ENCODE results near the gene GALNT2.

The GALNT2 gene

DNA sequence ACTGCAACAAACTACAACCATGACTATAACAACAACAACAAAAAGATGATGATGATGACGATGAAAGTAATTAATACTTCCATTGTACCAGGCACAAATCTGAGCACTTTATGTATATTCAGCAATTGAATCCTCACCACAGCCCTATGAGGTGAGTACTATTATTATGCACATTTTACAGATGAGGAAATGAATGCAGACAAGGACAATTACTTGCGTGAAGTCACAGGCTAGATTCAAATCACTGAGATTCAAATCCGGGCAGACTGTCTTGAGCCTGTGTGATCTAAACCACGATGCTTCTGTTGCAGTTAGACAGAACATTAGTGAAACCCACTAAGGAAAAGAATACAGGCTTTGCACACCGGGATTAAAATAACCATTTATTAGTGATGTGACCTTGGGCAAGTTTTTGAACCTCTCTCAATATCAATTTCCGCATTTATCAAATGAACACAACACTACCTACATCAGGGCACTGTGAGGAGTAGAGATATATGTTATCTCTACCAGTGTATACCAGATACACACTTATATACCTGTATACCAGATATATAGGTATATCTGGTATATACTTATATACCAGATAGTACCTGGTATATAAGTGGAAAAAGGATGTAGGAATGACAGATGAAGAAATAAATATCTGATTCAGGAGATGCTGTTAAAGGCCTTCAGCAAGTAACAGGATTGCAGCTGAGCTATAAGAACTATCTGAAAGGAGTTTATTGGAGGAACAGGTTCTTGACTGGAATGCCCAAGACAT lies 34.3 kb upstream of the GALNT2 start:
- H3K36me3 ChIP-seq, result no peaks in the 10 kb centered on the region
- no peaks in the 10 kb centered on the region for H3K27me3 ChIP-seq
- TF ChIP-seq, protein P1, sequence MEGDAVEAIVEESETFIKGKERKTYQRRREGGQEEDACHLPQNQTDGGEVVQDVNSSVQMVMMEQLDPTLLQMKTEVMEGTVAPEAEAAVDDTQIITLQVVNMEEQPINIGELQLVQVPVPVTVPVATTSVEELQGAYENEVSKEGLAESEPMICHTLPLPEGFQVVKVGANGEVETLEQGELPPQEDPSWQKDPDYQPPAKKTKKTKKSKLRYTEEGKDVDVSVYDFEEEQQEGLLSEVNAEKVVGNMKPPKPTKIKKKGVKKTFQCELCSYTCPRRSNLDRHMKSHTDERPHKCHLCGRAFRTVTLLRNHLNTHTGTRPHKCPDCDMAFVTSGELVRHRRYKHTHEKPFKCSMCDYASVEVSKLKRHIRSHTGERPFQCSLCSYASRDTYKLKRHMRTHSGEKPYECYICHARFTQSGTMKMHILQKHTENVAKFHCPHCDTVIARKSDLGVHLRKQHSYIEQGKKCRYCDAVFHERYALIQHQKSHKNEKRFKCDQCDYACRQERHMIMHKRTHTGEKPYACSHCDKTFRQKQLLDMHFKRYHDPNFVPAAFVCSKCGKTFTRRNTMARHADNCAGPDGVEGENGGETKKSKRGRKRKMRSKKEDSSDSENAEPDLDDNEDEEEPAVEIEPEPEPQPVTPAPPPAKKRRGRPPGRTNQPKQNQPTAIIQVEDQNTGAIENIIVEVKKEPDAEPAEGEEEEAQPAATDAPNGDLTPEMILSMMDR (IDR thresholded peaks at IDR 0.05), result no peak
- H3K4me3 ChIP-seq (ENCODE audit: low read depth in 1 of 2, low read length in 1 of 2), result no peak overlapping the region
- H3K4me1 ChIP-seq (ENCODE audit: control insufficient read depth in 1 of 2, insufficient read depth in 1 of 2, low read depth in 1 of 2, low read length in 1 of 2), result no peaks in the 10 kb centered on the region
- no peaks in the 10 kb centered on the region for H3K9me3 ChIP-seq
- no peak overlapping the region for H3K27ac ChIP-seq

DNA sequence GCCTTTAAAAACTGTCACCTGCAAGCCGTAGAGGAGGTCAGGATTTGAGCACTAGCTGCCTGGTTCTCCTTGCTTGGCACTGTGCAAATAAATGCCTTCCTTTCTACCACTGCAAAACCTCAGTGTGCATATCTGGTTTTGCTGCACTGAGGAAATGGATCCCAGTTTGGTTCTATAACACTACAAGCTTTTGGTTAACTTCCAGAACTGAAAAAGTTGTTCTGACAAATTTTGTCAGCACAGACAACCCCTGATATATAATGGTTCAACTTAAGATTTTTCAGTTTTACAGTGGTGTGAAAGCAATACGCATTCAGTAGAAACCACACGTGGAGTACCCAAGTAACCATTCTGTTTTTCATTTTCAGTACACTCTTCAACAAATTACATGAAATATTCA lies 29.8 kb upstream of the GALNT2 start:
- H3K4me1 ChIP-seq (ENCODE audit: control insufficient read depth in 1 of 2, insufficient read depth in 1 of 2, low read depth in 1 of 2, low read length in 1 of 2), result no peaks in the 10 kb centered on the region
- no peak overlapping the region for H3K4me3 ChIP-seq (ENCODE audit: low read depth in 1 of 2, low read length in 1 of 2)
- no peaks in the 10 kb centered on the region for H3K36me3 ChIP-seq
- no peaks in the 10 kb centered on the region for H3K9me3 ChIP-seq
- TF ChIP-seq, protein P1 (IDR thresholded peaks at IDR 0.05), result no peak
- no peaks in the 10 kb centered on the region for H3K27me3 ChIP-seq
- H3K27ac ChIP-seq, result no peak overlapping the region

GRCh38 chr1:230040440-230040839 lies 26.6 kb upstream of the GALNT2 start:
- Histone ChIP-seq H3K4me1 (ENCODE audit: control insufficient read depth in 1 of 2, insufficient read depth in 1 of 2, low read depth in 1 of 2, low read length in 1 of 2) (no peaks in the 10 kb centered on the region), H3K4me3 (ENCODE audit: low read depth in 1 of 2, low read length in 1 of 2) (no peak overlapping the region), H3K27me3 (no peaks in the 10 kb centered on the region), H3K36me3 (no peaks in the 10 kb centered on the region), H3K9me3 (no peaks in the 10 kb centered on the region), H3K27ac (no peak overlapping the region)
- TF ChIP-seq, protein P1 (IDR thresholded peaks at IDR 0.05), result no peak

- Histone ChIP-seq H3K4me1 (ENCODE audit: control insufficient read depth in 1 of 2, insufficient read depth in 1 of 2, low read depth in 1 of 2, low read length in 1 of 2) (no peaks in the 10 kb centered on the region), H3K27me3 (no peaks in the 10 kb centered on the region), H3K36me3 (no peaks in the 10 kb centered on the region), H3K9me3 (no peaks in the 10 kb centered on the region), H3K27ac (no peak overlapping the region), H3K4me3 (ENCODE audit: low read depth in 1 of 2, low read length in 1 of 2) (no peak overlapping the region)
- TF ChIP-seq, protein P1 (IDR thresholded peaks at IDR 0.05), result no peak
These were observed 24.0 kb upstream of the GALNT2 start for GRCh38 chr1:230043081-230043480.

DNA sequence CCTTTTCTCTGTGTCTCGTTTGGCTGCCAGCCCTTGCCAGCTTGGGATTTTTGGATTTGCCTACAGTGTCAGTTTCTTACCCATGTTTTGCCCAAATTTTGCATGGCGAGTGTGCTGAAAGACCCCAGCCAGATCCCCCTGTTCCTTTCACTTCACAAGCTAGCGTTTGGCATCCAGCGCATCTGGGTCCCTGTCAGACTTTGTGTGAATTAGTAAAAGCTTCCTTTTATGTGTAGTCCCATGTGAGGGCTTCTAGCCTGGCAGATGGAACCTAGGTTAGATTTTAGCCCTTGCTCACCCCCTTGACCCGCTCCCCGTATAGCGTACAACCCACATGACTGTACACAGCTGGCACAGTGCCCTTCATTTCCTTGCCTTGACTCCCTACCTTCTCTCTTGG lies 22.3 kb upstream of the GALNT2 start:
- TF ChIP-seq, protein P1 (IDR thresholded peaks at IDR 0.05), result no peak
- no peaks in the 10 kb centered on the region for H3K36me3 ChIP-seq

More for the DNA sequence above, 22.3 kb upstream of the GALNT2 start:
- Histone ChIP-seq H3K4me1 (ENCODE audit: control insufficient read depth in 1 of 2, insufficient read depth in 1 of 2, low read depth in 1 of 2, low read length in 1 of 2) (no peaks in the 10 kb centered on the region), H3K4me3 (ENCODE audit: low read depth in 1 of 2, low read length in 1 of 2) (no peak overlapping the region), H3K27ac (no peak overlapping the region), H3K9me3 (no peaks in the 10 kb centered on the region), H3K27me3 (no peaks in the 10 kb centered on the region)
